Measurements from ENCODE around the gene C1QL1. TPM values are rescaled to one million over a fixed set of nuclear protein-coding genes. Genes with fewer than 3 reads are reported as not detected.

The C1QL1 gene
- total and polyA plus RNA-seq, 2 donors (not counting 3 experiments of a cell fraction or from before 2014, with no cell fraction given) = 0.35 to 0.72 TPM

- FAIRE-seq (no peak), DNase-seq (ENCODE audit: low read depth, low spot score) (no peak)
- H3K27me3 ChIP-seq (ENCODE audit: control insufficient read depth in 2 of 2, insufficient read depth in 2 of 2, low read length in 2 of 2) = peaks cover 1 to 16% of the 10 kb centered on the region in 2 experiments
- no peak overlapping the region for H2AFZ ChIP-seq (ENCODE audit: low read depth, low read length)
- no peaks in the 10 kb centered on the region for H3K9me3 ChIP-seq (replicated peaks; ENCODE audit: control insufficient read depth, insufficient read depth, low read length)
- no peaks in the 10 kb centered on the region for H3K4me1 ChIP-seq (ENCODE audit: control insufficient read depth, extremely low read depth, insufficient read depth, low read length)
- no peak overlapping the region for H3K4me3 ChIP-seq (replicated peaks in 1 of 3; ENCODE audit: insufficient read depth in 1 of 3, low read depth in 1 of 3, low read length in 3 of 3)
- no peak overlapping the region for H3K9ac ChIP-seq (replicated peaks; ENCODE audit: extremely low read depth, insufficient read depth, low read length)
- no peak overlapping the region for H3K27ac ChIP-seq (ENCODE audit: insufficient read depth, low read depth, low read length)
- BruUV-seq (replicated peaks) = no TSS peak
- dilution Hi-C loops (cut with MboI; ENCODE audit: extremely low pct_ligation_motif_present, low sequenced_read_pairs) (no loop called here), intact Hi-C loops (cut with micrococcal nuclease) (no loop called here)
- H3K36me3 ChIP-seq (ENCODE audit: control insufficient read depth in 2 of 2, extremely low read depth in 1 of 2, insufficient read depth in 2 of 2, low read length in 2 of 2) = no peaks in the 10 kb centered on the region
- no peaks in the 10 kb centered on the region for H4K20me1 ChIP-seq (replicated peaks; ENCODE audit: control insufficient read depth, extremely low read depth, insufficient read depth, low read length)
- H3K79me2 ChIP-seq (ENCODE audit: control insufficient read depth, insufficient read depth, low read length) = no peaks in the 10 kb centered on the region
- CTCF ChIA-PET = interaction anchor here (1.2 to 1.8 kb wide), 2 partner anchors 28 to 78 kb away, joined by 4 to 5 read pairs; no protein-coding TSS in a partner anchor
- POLR2A ChIA-PET = no interaction called here
- no peaks in the 10 kb centered on the region for H3K9me1 ChIP-seq (replicated peaks; ENCODE audit: control insufficient read depth, extremely low read depth, insufficient read depth, low read length)
- H3K4me2 ChIP-seq (ENCODE audit: insufficient read depth, low read length) = no peak overlapping the region
- TF ChIP-seq CTCF (IDR thresholded peaks at IDR 0.05; ENCODE audit: extremely low read depth in 1 of 2, insufficient read depth in 1 of 2, low read depth in 1 of 2, low read length in 2 of 2) = no peak
- no peak for TF ChIP-seq EZH2 (IDR thresholded peaks at IDR 0.05; ENCODE audit: borderline replicate concordance, low read depth, low read length, severe bottlenecking)
- TF ChIP-seq FOS (IDR thresholded peaks at IDR 0.05; ENCODE audit: borderline replicate concordance, insufficient read depth, low read length) = no peak
- TF ChIP-seq MYC (IDR thresholded peaks at IDR 0.05; ENCODE audit: low read depth, low read length) = no peak
Measured at GRCh38 chr17:44998646-44999045, 30.5 kb upstream of the C1QL1 start.
